Superior temporal gyrus (tissue), 1 donor: ENCODE results near the gene TMEM53.
"Not testable (repeated sequence)": the region's sequence is repeated elsewhere in the genome, so short reads cannot be mapped to it uniquely, and the experiment has no call there.

Experiments
- DNase-seq: peaks from one replicate; pipeline ENCODE4 v3.0.0-alpha.2; 2016; ENCODE audit errors: extremely low spot score

TMEM53 gene

DNA sequence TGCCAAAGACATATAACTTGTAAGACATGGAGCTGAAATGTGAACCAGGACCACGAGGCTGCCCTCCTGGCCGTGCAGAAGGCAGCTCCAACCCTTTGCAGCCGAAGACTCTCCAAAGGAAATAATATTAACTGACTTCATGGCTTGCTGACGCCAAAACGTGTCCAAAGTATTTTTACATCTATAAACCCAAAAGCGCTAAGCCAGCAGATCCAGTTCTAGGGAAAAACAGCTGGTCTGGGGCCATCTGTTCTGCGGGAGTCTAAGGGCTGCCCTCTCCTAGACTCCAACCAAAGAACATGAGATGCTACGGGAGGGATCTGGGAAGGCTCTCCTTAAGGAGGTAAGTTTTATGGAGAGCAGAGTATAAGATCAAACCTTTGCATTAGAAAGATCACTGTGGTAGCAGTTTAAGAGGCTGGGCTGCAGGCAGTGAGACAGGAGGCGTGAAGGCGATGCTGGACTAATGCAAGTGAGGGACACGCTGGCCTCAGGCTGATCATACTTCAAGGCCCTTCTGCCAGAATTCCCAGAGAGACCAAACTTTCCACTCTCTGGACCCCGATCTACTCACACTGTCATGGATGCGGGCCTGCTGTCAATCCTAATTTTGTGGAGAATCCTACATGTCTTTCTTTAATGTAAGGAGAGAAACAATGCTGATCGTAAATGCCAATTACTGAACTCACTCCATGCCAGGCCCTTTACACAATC, 1.2 kb downstream of the TMEM53 start:
- no peak for DNase-seq

- no peak for DNase-seq
Measured at GRCh38 chr1:44672254-44672955, 1.9 kb downstream of the TMEM53 start.

DNA sequence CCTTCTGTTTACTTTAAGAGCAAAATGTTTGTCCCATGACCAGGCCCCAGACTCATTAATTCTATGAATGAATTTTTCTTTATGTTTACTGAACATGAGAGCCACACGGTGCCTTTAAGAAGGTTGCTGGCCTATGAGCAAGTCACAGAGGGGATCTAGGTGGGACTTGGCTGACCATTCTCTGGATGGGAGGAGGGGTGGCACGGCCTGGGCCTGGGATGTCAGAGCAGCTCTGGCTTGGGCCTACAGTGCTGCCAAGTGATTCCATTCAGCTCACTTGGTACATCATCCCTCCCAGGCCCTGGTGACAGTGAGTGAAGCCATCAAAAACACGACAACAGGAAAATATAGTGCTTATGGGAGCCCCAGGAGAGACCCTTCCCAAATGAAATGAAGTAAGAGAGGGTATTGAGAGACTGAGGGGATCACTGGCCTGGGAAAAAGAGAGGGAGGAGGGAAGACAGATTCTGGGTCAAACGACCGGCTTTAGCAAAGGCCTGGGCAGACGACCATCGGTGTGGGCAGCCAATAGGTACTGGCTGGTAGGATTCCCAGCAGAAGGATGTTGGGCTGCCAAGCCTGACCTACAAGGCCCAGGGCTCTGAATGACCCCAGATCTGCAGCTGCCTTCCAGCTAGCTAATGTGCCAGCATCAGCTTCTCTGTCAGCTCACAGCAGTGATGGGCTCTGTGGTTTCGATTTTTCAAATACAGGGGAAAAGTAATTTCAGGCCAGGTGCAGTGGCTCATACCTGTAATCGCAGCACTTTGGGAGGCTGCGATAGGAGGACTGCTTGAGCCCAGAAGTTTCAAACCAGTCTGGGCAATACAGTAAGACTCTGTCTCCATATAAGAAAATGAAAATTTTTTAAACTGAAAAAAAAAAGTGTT, 3.3 kb downstream of the TMEM53 start:
- no peak for DNase-seq

DNA sequence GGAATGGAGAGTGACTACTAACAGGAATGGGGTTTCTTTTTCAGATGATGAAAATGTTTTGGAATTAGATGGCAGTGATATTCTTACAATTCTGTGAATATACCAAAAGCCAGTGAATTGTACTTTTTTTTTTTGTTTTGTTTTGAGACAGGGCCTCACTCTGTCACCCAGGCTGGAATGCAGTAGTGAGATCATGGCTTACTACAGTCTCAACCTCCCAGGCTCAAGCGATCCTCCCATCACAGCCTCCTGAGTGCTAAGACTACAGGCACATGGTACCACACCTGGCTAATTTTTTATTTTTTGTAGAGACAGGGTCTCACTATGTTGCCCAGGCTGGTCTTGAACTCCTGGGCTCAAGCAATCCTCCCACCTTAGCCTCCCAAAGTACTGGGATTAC, 7.6 kb downstream of the TMEM53 start:
- not testable (repeated sequence) for DNase-seq

- DNase-seq = no peak
Measured at GRCh38 chr1:44664730-44665370, 9.4 kb downstream of the TMEM53 start.

- no peak for DNase-seq
Measured at GRCh38 chr1:44663417-44663816, 10.9 kb downstream of the TMEM53 start.

DNA sequence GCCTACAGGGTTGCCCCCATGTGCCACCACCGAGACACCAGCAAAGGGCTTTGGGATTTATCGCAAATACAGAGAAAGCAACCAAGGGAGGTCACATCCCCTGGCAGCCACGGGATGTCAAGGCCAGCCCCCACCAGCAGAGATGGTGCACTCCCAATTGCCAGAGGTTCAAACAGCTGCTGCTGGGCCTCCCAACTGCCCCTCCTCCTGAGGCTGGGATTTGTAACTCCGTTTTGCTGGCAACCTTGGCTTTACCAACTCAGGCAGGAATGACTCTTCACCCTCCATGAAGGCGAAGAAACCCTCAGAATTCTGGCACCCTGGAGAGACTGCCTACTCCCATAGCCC, 11.6 kb downstream of the TMEM53 start:
- DNase-seq = no peak

- DNase-seq = no peak
Measured at GRCh38 chr1:44661781-44662682, 12.2 kb downstream of the TMEM53 start.

- peak; percentile 84 for DNase-seq
Measured at GRCh38 chr1:44660176-44660575, 14.1 kb downstream of the TMEM53 start.

GRCh38 chr1:44659566-44659965, 14.7 kb downstream of the TMEM53 start:
- DNase-seq = no peak

GRCh38 chr1:44655609-44656008, 18.7 kb downstream of the TMEM53 start:
- no peak for DNase-seq

DNA sequence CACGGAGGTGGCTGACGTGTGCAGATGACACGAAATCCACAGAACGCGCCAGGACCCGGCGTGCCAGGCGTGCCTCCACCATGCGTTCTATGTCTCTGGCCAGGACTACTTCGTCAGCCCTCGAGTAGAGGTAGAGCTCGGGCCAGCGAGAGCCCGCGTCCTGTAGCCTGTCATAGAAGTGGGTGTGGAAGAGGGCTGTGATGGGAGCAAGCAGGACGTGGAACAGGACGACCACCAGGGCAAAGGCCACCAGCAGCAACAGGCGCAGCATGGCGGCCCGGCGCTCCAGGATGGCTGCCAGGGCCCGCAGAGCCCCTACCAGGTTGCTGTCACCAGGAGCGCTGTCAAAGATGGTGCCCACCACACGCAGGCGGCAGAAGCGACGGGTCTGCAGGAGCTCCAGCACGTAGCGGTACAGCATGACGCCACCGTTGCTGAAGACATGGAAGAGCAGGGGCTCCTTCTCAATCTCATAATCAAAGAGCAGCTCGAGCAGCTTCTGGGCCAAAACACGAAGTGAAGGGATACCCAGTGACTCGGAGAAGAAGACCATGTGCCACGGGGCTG, 19.6 kb downstream of the TMEM53 start:
- no peak for DNase-seq

DNA sequence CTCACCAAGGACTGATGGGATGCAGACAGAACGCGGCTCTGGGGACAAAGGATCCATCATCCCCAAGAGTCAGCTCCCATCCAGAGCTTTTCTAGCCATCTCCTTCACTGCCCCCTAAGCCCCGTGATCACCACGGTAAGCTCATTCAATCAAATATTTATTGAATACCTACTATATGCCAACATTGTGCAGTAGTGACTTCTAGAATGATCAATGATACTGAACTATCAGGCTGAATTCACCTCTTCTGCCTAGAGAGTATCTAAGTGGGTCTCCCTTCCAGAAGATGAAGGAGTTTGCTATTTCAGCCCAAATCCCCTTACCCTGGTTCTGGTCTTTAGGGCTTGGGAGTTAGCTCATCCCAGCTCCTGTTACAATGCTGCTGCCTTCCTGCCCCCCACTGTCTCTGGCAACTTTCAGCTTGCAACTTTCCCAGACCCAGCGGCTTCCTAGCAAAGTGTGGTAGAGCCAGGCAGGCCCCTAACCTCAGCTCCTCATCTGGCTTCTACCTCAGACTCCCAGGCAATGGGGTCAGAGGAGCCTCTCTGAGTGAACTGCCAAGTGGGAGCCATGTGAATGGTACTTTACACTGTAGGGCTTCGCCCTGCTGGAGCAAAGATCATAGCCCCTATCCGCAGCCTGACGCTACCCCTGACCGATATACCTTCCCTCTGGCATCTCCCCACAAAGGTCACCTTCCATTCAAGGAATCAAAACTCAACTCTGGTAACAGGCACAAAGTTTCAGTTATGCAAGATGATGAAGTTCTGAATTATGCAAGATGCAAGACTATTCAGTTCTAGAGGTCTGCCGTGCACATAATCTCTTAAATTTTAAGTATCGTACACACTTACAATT, 20.9 kb downstream of the TMEM53 start:
- DNase-seq = no peak

DNA sequence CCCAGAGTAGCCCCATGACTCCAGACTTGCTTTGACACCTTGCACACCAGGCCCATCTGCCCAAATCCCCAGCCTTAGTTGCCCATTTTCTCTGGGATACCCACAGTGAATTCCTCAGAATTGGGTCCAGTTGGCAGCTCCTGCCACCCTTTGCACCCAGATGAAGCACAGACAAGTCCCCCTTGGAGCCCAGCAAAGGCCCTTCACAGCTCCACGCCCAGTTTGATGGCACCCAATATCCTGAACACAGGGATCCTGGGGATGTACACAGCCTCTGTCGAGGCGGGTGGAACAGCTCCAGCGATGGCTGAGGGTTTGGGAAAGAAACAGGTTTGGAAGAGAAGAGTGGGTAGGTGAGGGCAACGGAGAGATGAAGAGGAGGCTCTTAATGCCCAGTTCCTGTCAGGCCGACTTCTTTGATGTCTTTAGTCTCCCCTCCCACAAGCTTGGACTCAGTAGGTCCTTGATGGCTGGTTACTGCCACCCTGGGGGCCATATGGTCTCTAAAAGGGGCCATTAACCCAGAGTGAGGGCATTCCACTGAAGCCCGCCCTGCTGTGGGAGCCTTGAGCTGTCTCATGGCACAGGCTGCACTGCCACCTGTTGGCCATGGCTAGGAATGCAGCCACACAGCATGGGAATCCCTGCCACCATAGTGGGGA, 21.7 kb downstream of the TMEM53 start:
- peak; percentile 95 for DNase-seq

DNA sequence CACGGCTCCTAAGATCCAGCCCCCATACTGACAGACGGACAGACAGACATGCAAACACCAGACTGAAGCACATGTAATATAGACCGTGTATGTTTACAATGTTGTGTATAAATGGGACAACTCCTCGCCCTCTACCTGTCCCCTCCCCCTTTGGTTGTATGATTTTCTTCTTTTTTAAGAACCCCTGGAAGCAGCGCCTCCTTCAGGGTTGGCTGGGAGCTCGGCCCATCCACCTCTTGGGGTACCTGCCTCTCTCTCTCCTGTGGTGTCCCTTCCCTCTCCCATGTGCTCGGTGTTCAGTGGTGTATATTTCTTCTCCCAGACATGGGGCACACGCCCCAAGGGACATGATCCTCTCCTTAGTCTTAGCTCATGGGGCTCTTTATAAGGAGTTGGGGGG, 23.2 kb downstream of the TMEM53 start:
- no peak for DNase-seq

- no peak for DNase-seq
Measured at GRCh38 chr1:44650159-44650831, 24.0 kb downstream of the TMEM53 start.

DNA sequence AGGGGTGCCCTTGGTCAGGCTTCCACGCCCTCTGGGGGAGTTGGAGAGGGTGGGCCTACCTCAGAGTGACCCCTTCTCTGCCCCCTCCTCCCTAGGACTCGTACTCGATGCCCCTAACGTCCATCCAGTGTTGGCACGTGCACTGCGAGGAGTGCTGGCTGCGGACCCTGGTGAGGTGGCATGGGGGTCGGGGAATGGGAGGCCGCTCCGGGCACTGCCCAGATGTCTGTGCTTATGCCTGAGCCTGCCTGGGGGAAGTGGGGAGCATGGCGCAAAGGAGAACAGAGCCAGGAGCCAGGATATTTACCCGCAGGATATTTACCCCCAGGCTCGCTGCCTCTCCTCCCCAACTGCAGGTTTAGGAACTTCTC, 24.5 kb downstream of the TMEM53 start:
- DNase-seq = no peak

GRCh38 chr1:44648529-44649250, 25.6 kb downstream of the TMEM53 start:
- no peak for DNase-seq
